Measurements from ENCODE around the gene SRA1.
"Not testable (repeated sequence)": the region's sequence is repeated elsewhere in the genome, so short reads cannot be mapped to it uniquely, and the experiment has no call there.

DNA sequence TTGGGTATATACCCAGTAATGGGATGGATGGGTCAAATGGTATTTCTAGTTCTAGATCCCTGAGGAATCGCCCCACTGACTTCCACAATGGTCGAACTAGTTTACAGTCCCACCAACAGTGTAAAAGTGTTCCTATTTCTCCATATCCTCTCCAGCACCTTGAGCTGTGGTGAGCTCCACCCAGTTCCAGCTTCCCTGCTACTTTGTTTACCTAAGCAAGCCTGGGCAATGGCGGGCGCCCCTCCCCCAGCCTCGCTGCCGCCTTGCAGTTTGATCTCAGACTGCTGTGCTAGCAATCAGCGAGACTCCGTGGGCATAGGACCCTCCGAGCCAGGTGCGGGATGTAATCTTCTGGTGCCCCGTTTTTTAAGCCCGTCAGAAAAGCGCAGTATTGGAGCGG is 35.8 kb upstream of the SRA1 start:
- TF ChIP-seq, protein P1, sequence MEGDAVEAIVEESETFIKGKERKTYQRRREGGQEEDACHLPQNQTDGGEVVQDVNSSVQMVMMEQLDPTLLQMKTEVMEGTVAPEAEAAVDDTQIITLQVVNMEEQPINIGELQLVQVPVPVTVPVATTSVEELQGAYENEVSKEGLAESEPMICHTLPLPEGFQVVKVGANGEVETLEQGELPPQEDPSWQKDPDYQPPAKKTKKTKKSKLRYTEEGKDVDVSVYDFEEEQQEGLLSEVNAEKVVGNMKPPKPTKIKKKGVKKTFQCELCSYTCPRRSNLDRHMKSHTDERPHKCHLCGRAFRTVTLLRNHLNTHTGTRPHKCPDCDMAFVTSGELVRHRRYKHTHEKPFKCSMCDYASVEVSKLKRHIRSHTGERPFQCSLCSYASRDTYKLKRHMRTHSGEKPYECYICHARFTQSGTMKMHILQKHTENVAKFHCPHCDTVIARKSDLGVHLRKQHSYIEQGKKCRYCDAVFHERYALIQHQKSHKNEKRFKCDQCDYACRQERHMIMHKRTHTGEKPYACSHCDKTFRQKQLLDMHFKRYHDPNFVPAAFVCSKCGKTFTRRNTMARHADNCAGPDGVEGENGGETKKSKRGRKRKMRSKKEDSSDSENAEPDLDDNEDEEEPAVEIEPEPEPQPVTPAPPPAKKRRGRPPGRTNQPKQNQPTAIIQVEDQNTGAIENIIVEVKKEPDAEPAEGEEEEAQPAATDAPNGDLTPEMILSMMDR (IDR thresholded peaks at IDR 0.05), result not testable (repeated sequence)
- not testable (repeated sequence) for TF ChIP-seq EP300, POLR2A (IDR thresholded peaks at IDR 0.05)
